Vagina (tissue), 2 donors: ENCODE results near the gene PIAS2. TPM values are rescaled to one million over a fixed set of nuclear protein-coding genes. Genes with fewer than 3 reads are reported as not detected.

Source experiments
- DNase-seq, 2 donors: peaks; one replicate each; pipeline ENCODE4 v3.0.0-alpha.2; 2017; ENCODE audit errors: extremely low spot score in 2 of 2
- H3K27ac ChIP-seq: fragments of 200-600 bp; sonication (generic); one replicate; pipeline ENCODE4 v1.5.1; 2019
- H3K27me3 ChIP-seq: fragments of 200-600 bp; sonication (generic); one replicate; pipeline ENCODE4 v1.5.1; 2019
- H3K36me3 ChIP-seq, 2 donors: fragments of 200-600 bp; sonication (generic); one replicate each; pipeline ENCODE4 v1.5.1; 2017 to 2019
- H3K4me1 ChIP-seq: fragments of 200-600 bp; sonication (generic); one replicate; pipeline ENCODE4 v1.5.1; 2019
- H3K4me3 ChIP-seq, 2 donors: fragments of 200-600 bp; sonication (generic); 1 replicate in 1 of 2; 2 replicates in 1 of 2; pipeline ENCODE4 v1.5.1; 2016 to 2019
- H3K9me3 ChIP-seq: fragments of 200-600 bp; sonication (generic); one replicate; pipeline ENCODE4 v1.5.1; 2019
- POLR2A ChIP-seq, 2 donors: fragments of 450-650 bp; IDR thresholded peaks; one replicate each; pipeline ENCODE4 v1.6.1; 2017; ENCODE audit warnings: antibody characterized with exemption in 2 of 2, mild to moderate bottlenecking in 2 of 2, moderate library complexity in 2 of 2
- POLR2AphosphoS5 ChIP-seq, 2 donors: sonication (generic); formaldehyde crosslinking; IDR thresholded peaks; one replicate each; pipeline ENCODE4 v1.9.0; 2017; ENCODE audit warnings: antibody characterized with exemption in 2 of 2, mild to moderate bottlenecking in 2 of 2, low read depth in 1 of 2; ENCODE audit not compliant: insufficient read depth in 1 of 2
- intact Hi-C: fragments of 100-400 bp; cut with DNase I; formaldehyde crosslinking; loops from one replicate; pipeline ENCODE4 v1.15.1; 2023
- total RNA-seq: library from RNA; depleted of rRNA; stranded (reverse); fragments of >200 nt; gene quantifications from one replicate; pipeline ENCODE4 v1.2.3, GENCODE V29; 2016
- TF ChIP-seq, protein P1 (sequence below), 3 experiments: fragments of 450-650 bp in 2 of 3; fragments of 200-600 bp in 1 of 3; sonication (generic) in 1 of 3; IDR thresholded peaks; one replicate each; pipeline ENCODE4 v1.5.1; 2017 to 2019; ENCODE audit warnings: antibody characterized with exemption in 3 of 3, mild to moderate bottlenecking in 2 of 3, moderate library complexity in 2 of 3

PIAS2 gene
- total RNA-seq, 1 donor from 2014 or later = 17.7 TPM

DNA sequence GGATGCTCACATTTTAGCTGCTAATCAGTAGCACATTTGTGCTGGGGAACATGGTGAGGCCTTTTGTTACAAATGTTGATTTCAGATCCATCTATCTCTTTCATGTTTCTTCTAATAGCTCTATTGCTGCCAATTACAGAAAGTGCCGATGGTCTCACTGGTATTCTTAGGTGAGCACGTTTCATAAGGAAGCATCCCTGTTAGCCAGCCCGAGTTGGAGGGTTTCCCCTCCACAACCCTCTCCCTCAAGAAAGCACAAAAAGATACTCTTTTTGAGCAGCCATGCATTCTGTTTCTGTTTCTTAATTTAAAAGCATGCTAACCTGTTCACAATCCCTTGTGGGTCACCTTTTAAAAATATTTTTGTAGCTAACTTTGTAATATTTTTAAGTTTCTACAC, 129.6 kb downstream of the PIAS2 start:
- Histone ChIP-seq H3K9me3 (no peaks in the 10 kb centered on the region), H3K36me3 (no peaks in the 10 kb centered on the region), H3K4me3 (no peak overlapping the region), H3K27ac (no peak overlapping the region), H3K4me1 (no peaks in the 10 kb centered on the region), H3K27me3 (no peaks in the 10 kb centered on the region)
- TF ChIP-seq POLR2AphosphoS5 (IDR thresholded peaks at IDR 0.05; ENCODE audit: insufficient read depth in 1 of 2, low read depth in 1 of 2) (no peak), POLR2A (IDR thresholded peaks at IDR 0.05) (no peak)
- TF ChIP-seq, protein P1, sequence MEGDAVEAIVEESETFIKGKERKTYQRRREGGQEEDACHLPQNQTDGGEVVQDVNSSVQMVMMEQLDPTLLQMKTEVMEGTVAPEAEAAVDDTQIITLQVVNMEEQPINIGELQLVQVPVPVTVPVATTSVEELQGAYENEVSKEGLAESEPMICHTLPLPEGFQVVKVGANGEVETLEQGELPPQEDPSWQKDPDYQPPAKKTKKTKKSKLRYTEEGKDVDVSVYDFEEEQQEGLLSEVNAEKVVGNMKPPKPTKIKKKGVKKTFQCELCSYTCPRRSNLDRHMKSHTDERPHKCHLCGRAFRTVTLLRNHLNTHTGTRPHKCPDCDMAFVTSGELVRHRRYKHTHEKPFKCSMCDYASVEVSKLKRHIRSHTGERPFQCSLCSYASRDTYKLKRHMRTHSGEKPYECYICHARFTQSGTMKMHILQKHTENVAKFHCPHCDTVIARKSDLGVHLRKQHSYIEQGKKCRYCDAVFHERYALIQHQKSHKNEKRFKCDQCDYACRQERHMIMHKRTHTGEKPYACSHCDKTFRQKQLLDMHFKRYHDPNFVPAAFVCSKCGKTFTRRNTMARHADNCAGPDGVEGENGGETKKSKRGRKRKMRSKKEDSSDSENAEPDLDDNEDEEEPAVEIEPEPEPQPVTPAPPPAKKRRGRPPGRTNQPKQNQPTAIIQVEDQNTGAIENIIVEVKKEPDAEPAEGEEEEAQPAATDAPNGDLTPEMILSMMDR (IDR thresholded peaks at IDR 0.05) = no peak
- intact Hi-C loops = no loop called here
- no peak for DNase-seq

DNA sequence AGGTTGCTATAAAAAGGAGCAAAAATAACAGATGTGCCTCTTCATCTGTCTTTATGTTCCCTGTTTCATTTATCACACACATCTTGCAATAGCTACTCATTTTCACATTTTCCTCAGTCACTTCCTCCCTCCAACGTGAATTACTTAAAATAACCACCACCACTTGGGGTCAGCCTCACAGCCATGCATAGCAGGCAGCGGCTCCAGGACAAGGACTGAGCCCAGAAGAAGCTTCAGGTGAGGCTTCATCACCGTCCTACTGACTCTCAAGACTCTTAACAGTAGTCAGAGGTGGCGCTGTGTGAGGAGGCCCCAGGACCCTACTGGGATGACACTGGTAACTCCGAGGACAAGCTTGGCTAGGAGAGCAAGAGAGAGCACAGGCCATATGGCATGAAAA, 144.9 kb downstream of the PIAS2 start:
- Histone ChIP-seq H3K4me1 (no peaks in the 10 kb centered on the region), H3K36me3 (no peaks in the 10 kb centered on the region), H3K4me3 (no peak overlapping the region), H3K27me3 (no peaks in the 10 kb centered on the region), H3K27ac (no peak overlapping the region), H3K9me3 (no peaks in the 10 kb centered on the region)
- TF ChIP-seq, protein P1 (IDR thresholded peaks at IDR 0.05) = no peak
- TF ChIP-seq POLR2A (IDR thresholded peaks at IDR 0.05) (no peak), POLR2AphosphoS5 (IDR thresholded peaks at IDR 0.05; ENCODE audit: insufficient read depth in 1 of 2, low read depth in 1 of 2) (no peak)
- no peak for DNase-seq
- intact Hi-C loops = no loop called here

DNA sequence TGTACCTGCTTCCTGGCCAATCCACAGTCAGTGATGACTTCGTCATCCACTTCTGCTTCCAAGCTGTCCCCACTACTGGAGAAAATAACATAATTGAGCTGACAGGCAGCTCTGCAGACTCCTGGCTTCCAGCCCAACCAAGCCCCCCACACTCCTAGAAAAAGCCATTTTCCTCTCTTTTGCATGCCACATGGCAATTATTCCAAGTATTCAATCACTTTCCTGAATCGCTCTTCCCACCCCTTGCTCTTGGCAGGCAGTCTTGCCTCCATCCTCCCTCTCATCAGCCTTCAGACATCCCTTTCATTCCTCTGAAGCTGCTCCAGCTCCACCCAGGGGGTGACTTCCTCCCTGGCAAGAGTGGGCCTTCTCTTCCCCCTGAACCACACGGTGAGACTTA, 146.2 kb downstream of the PIAS2 start:
- H3K27ac ChIP-seq = no peak overlapping the region
- H3K9me3 ChIP-seq = no peaks in the 10 kb centered on the region
- intact Hi-C loops = no loop called here
- TF ChIP-seq POLR2A (IDR thresholded peaks at IDR 0.05) (no peak), POLR2AphosphoS5 (IDR thresholded peaks at IDR 0.05; ENCODE audit: insufficient read depth in 1 of 2, low read depth in 1 of 2) (no peak)
- TF ChIP-seq, protein P1 (IDR thresholded peaks at IDR 0.05) = no peak
- no peaks in the 10 kb centered on the region for H3K27me3 ChIP-seq
- H3K4me3 ChIP-seq = no peak overlapping the region
- H3K4me1 ChIP-seq = no peaks in the 10 kb centered on the region
- no peaks in the 10 kb centered on the region for H3K36me3 ChIP-seq
- no peak for DNase-seq

DNA sequence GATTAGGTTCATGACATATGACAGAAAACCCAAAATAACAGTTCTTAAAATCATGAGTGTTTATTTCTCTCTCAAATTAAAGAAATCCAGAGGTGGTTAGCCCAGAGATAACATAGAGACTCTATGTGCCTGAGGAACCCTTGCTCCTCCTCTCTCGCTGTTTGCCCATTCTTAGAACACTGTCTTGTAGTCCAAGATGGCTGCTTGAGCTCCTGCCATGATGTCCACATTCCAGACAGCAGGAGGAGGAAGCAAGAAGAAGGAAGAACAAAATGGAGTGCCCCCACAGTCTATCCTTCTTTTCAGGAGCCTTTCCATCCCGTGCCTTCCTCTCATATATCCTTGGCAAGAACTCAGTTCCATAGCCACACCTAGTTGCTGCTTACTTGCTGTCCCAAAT, 146.6 kb downstream of the PIAS2 start:
- Histone ChIP-seq H3K36me3 (no peaks in the 10 kb centered on the region), H3K27ac (no peak overlapping the region), H3K9me3 (no peaks in the 10 kb centered on the region), H3K27me3 (no peaks in the 10 kb centered on the region), H3K4me3 (no peak overlapping the region), H3K4me1 (no peaks in the 10 kb centered on the region)
- DNase-seq = no peak
- TF ChIP-seq, protein P1 (IDR thresholded peaks at IDR 0.05) = no peak
- TF ChIP-seq POLR2A (IDR thresholded peaks at IDR 0.05) (no peak), POLR2AphosphoS5 (IDR thresholded peaks at IDR 0.05; ENCODE audit: insufficient read depth in 1 of 2, low read depth in 1 of 2) (no peak)
- intact Hi-C loops = no loop called here

DNA sequence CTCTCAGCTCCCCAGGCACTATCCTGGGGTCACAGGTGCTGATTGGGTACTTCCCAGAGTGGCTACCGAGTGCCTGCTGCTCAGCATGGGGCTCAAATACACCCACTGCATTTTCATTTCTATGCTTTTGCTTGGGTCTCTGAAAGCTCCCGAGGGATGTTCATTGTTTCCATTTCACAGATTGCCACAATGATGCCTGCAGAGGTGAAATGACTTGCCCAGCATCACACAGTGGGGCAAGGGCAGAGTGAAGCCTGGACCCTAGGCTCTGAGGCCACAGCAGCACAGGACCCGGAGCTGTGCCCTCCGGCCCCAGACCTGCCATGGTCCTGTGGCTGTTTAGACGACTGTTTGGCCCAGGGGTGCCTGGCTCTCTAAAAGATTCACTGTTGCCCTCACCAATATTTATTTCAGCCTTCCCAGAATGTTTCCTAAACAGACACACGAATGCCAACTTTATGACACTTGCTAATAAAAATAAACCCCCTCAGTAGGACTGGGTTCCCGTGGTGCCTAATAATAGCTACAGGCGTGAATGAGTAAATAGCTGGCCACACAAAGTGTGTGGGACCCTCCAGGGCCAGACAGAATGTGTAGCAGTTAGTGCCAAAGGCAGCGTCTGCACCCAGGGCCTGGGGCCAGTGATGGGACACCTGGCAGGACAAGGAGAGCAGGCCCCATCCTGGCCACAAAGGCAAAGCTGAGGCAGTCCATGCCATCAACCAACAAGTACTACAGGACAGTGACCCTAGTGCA, 149.0 kb downstream of the PIAS2 start:
- no peaks in the 10 kb centered on the region for H3K36me3 ChIP-seq
- no peak for DNase-seq
- H3K4me1 ChIP-seq = no peaks in the 10 kb centered on the region
- H3K9me3 ChIP-seq = no peaks in the 10 kb centered on the region
- H3K27me3 ChIP-seq = no peaks in the 10 kb centered on the region
- intact Hi-C loops = no loop called here
- H3K4me3 ChIP-seq = no peak overlapping the region
- TF ChIP-seq, protein P1 (IDR thresholded peaks at IDR 0.05) = no peak
- TF ChIP-seq POLR2A (IDR thresholded peaks at IDR 0.05) = no peak
- TF ChIP-seq POLR2AphosphoS5 (IDR thresholded peaks at IDR 0.05; ENCODE audit: insufficient read depth in 1 of 2, low read depth in 1 of 2) = no peak
- no peak overlapping the region for H3K27ac ChIP-seq
